Esophagus squamous epithelium (tissue), 5 donors: ENCODE results near the gene RXFP1. TPM values are rescaled to one million over a fixed set of nuclear protein-coding genes. Genes with fewer than 3 reads are reported as not detected.

Source experiments
- DNase-seq: peaks from one replicate; lab custom pipeline; 2025; lab: John Stamatoyannopoulos, UW
- H3K27ac ChIP-seq, 4 donors: fragments of 200-600 bp; sonication (generic); one replicate each; pipeline ENCODE4 v1.5.1; 2016 to 2019; ENCODE audit warnings: mild to moderate bottlenecking in 1 of 4
- H3K27me3 ChIP-seq, 4 donors: fragments of 200-600 bp; sonication (generic); 1 replicate in 3 of 4; 2 replicates in 1 of 4; pipeline versions ENCODE4 v1.5.1 to v1.6.0; 2017 to 2021; ENCODE audit warnings: antibody characterized with exemption in 1 of 4
- H3K36me3 ChIP-seq, 3 donors: fragments of 200-600 bp; sonication (generic); one replicate each; pipeline ENCODE4 v1.5.1; 2016 to 2019
- H3K4me1 ChIP-seq, 3 donors: fragments of 200-600 bp; sonication (generic); one replicate each; pipeline ENCODE4 v1.5.1; 2017 to 2019
- H3K4me3 ChIP-seq, 4 donors: fragments of 200-600 bp; sonication (generic); 1 replicate in 3 of 4; 2 replicates in 1 of 4; pipeline ENCODE4 v1.5.1; 2016 to 2019; ENCODE audit warnings: mild to moderate bottlenecking in 2 of 4, moderate library complexity in 1 of 4
- H3K9me3 ChIP-seq, 3 donors: fragments of 200-600 bp; sonication (generic); one replicate each; pipeline ENCODE4 v1.5.1; 2016 to 2019
- POLR2A ChIP-seq, 4 donors: fragments of 450-650 bp; IDR thresholded peaks; one replicate each; pipeline ENCODE4 v1.6.1; 2017; ENCODE audit warnings: antibody characterized with exemption in 4 of 4, mild to moderate bottlenecking in 4 of 4, moderate library complexity in 3 of 4
- WGBS, 2 donors: methylation state at CpG; one replicate each; pipeline ENCODE4 v1.1.5; 2018; 5-methylcytosine and 5-hydroxymethylcytosine counted together
- intact Hi-C: fragments of 100-400 bp; cut with DNase I; formaldehyde crosslinking; loops from one replicate; pipeline ENCODE4 v1.15.0; 2022
- total RNA-seq, 4 donors: library from RNA; depleted of rRNA; stranded (reverse); fragments of >200 nt; gene quantifications; one replicate each; pipeline ENCODE4 v1.1.0, GENCODE V29; 2016
- TF ChIP-seq, protein P1 (sequence below), 6 experiments: fragments of 450-650 bp in 4 of 6; fragments of 200-600 bp in 2 of 6; sonication (generic) in 2 of 6; IDR thresholded peaks; one replicate each; pipeline ENCODE4 v1.5.1; 2016 to 2019; ENCODE audit warnings: antibody characterized with exemption in 6 of 6, mild to moderate bottlenecking in 4 of 6, moderate library complexity in 4 of 6
- donor health status: DM: yes; HTN: yes; CAD: no.

RXFP1 gene
- total RNA-seq, 4 donors from 2014 or later = 0.15 to 0.19 TPM; not detected in 2

DNA sequence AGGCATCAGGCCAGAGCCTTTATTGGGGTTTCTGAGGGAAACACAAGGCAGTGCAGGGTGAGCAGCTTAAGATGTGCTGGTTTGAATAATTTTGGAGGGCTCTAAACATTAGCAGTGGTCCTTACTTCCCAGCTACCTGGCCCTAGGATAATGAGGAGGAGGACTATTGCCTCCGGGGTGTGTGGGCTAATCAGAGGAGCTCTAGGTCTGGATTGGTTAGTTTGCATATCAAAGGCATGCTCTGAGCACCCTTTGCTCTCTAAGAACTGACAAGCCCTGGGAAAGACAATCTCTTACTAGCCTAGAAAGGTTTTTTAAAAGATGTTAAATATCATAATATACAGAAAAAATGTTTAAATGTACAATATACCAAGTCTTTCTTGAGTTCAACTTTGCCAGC lies 58.4 kb downstream of the RXFP1 start:
- no peak overlapping the region for H3K4me3 ChIP-seq
- no peak for DNase-seq
- no peaks in the 10 kb centered on the region for H3K9me3 ChIP-seq
- no peak for TF ChIP-seq POLR2A (IDR thresholded peaks at IDR 0.05)
- TF ChIP-seq, protein P1, sequence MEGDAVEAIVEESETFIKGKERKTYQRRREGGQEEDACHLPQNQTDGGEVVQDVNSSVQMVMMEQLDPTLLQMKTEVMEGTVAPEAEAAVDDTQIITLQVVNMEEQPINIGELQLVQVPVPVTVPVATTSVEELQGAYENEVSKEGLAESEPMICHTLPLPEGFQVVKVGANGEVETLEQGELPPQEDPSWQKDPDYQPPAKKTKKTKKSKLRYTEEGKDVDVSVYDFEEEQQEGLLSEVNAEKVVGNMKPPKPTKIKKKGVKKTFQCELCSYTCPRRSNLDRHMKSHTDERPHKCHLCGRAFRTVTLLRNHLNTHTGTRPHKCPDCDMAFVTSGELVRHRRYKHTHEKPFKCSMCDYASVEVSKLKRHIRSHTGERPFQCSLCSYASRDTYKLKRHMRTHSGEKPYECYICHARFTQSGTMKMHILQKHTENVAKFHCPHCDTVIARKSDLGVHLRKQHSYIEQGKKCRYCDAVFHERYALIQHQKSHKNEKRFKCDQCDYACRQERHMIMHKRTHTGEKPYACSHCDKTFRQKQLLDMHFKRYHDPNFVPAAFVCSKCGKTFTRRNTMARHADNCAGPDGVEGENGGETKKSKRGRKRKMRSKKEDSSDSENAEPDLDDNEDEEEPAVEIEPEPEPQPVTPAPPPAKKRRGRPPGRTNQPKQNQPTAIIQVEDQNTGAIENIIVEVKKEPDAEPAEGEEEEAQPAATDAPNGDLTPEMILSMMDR (IDR thresholded peaks at IDR 0.05) = no peak
- no peaks in the 10 kb centered on the region for H3K36me3 ChIP-seq
- no peaks in the 10 kb centered on the region for H3K27me3 ChIP-seq
- intact Hi-C loops = no loop called here
- H3K4me1 ChIP-seq = no peaks in the 10 kb centered on the region
- H3K27ac ChIP-seq = no peak overlapping the region
- 38 to 55% methylated on average over 1 of the region's 1 CpG for WGBS, 2 donors

DNA sequence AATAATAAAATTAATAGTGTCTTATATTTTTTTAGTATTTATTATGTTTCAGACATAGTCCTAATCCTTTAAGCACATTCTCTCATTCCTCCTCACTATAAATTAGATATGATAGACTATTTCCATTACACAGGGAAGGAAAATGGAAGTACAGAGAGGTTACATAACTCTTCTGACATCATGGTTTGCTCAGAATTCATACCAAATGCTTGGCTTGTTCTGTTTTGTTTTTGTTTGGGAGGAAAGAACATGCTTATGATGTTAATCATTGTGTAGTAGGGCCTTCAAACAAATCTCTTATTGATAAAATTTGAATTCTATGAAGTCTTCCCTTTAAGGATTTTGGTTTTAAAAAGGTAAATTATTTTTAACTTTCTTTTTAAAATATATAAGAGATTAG lies 59.5 kb downstream of the RXFP1 start:
- no peak for DNase-seq
- Histone ChIP-seq H3K4me3 (no peak overlapping the region), H3K9me3 (no peaks in the 10 kb centered on the region), H3K4me1 (no peaks in the 10 kb centered on the region), H3K27me3 (no peaks in the 10 kb centered on the region), H3K27ac (no peak overlapping the region), H3K36me3 (no peaks in the 10 kb centered on the region)
- TF ChIP-seq, protein P1 (IDR thresholded peaks at IDR 0.05) = no peak
- TF ChIP-seq POLR2A (IDR thresholded peaks at IDR 0.05) = no peak
- intact Hi-C loops = no loop called here

DNA sequence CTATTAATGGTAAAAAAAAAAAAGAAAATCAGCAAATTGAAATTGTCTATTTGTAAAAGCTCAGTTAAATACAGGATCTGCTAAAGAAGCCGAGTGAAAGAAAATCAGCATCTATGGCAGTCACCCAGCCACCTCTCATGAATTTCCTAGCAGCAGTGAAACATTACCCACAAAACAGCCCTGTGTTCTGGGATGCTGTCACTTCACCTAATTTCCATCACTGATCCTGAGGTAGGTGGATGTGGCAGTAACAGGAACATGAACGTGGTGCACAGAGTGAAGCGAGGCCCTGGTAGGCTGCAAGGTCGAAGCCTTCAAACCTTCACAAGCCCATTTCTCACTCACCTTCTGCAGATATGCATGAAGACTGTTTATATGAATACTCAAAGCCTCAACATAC lies 65.2 kb downstream of the RXFP1 start:
- DNase-seq = no peak
- TF ChIP-seq, protein P1 (IDR thresholded peaks at IDR 0.05) = no peak
- TF ChIP-seq POLR2A (IDR thresholded peaks at IDR 0.05) = no peak
- no peaks in the 10 kb centered on the region for H3K36me3 ChIP-seq
- H3K27ac ChIP-seq = no peak overlapping the region
- 77 to 85% methylated on average over 4 of the region's 4 CpGs for WGBS, 2 donors
- no peaks in the 10 kb centered on the region for H3K27me3 ChIP-seq
- no peak overlapping the region for H3K4me3 ChIP-seq
- no peaks in the 10 kb centered on the region for H3K4me1 ChIP-seq
- no peaks in the 10 kb centered on the region for H3K9me3 ChIP-seq
- intact Hi-C loops = no loop called here

DNA sequence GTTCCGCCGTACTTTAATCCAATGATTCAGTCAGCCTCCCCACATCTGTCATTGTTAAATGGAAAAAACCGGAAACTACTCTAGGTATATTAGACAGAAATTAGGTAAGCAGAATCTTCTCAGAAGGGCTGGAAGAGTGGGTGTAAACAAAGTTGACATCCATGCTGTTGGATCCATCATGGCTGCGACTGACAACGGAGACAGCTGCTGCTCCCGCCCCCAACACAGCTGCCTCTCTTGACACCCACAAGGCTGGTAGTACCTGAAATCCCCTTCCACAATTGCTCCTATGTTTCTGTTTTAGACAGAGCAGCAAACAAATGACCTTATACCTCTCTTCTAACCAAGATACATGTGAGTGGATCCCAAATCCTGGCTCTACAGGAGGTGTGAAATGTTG lies 66.6 kb downstream of the RXFP1 start:
- TF ChIP-seq, protein P1 (IDR thresholded peaks at IDR 0.05) = no peak
- no peak for TF ChIP-seq POLR2A (IDR thresholded peaks at IDR 0.05)
- DNase-seq = no peak
- Histone ChIP-seq H3K4me3 (no peak overlapping the region), H3K9me3 (no peaks in the 10 kb centered on the region), H3K4me1 (no peaks in the 10 kb centered on the region), H3K27me3 (no peaks in the 10 kb centered on the region), H3K27ac (no peak overlapping the region), H3K36me3 (no peaks in the 10 kb centered on the region)
- intact Hi-C loops = no loop called here
- WGBS, 2 donors = 87 to 95% methylated on average over 6 of the region's 6 CpGs

DNA sequence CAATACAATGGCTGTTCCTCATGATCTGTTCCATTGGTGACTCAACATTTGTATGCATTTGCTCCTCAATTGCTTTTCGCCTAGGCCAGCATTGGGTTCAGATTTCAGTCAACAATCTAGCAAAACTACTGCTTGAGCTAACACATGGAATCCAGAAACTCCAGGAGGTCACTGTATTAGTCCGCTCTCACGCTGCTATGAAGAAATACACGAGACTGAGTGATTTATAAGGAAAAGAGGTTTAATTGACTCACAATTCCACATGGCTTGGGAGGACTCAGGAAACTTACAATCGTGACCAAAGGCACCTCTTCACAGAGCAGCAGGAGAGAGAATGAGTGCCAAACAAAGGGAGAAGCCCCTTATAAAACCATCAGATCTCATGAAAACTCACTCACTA lies 67.1 kb downstream of the RXFP1 start:
- no peaks in the 10 kb centered on the region for H3K36me3 ChIP-seq
- no peaks in the 10 kb centered on the region for H3K4me1 ChIP-seq
- intact Hi-C loops = no loop called here
- H3K27me3 ChIP-seq = no peaks in the 10 kb centered on the region
- no peaks in the 10 kb centered on the region for H3K9me3 ChIP-seq
- WGBS, 2 donors = 79 to 84% methylated on average over 2 to 5 of the region's 5 CpGs
- TF ChIP-seq POLR2A (IDR thresholded peaks at IDR 0.05) = no peak
- TF ChIP-seq, protein P1 (IDR thresholded peaks at IDR 0.05) = no peak
- DNase-seq = no peak
- no peak overlapping the region for H3K27ac ChIP-seq
- H3K4me3 ChIP-seq = no peak overlapping the region
